Panc1 (cell line): ENCODE results near the gene TAOK3. TPM values are rescaled to one million over a fixed set of nuclear protein-coding genes. Genes with fewer than 3 reads are reported as not detected.
A peak's percentile ranks its signal among the peaks of the same experiment; 100 is the strongest.

Experiments
- ATAC-seq: fragments of 200-7000 bp; cut with Tn5 transposase; 2 replicates; pipeline ENCODE4 v1.9.1; 2020; ENCODE audit warnings: mild to moderate bottlenecking, moderate library complexity
- BruUV-seq: library from RNA; stranded (reverse); fragments of 400-500 nt; replicated peaks from 2 replicates; lab custom pipeline; 2021; lab: Mats Ljungman, UMichigan
- CTCF ChIA-PET: fragments of 300-600 bp; sonication (Branson Sonifier 250); formaldehyde crosslinking; loops from one replicate; lab custom pipeline; 2022; ENCODE audit warnings: antibody characterized with exemption; lab: Charles Lee
- POLR2A ChIA-PET: fragments of 300-600 bp; sonication (Branson Sonifier 250); formaldehyde crosslinking; loops from one replicate; lab custom pipeline; 2022; ENCODE audit warnings: antibody characterized with exemption; lab: Charles Lee
- DNase-seq: peaks from one replicate; pipeline ENCODE4 v3.0.0-alpha.2; 2010; ENCODE audit warnings: low read depth, low spot score
- H3K27ac ChIP-seq: 2 replicates; pipeline ENCODE4 v1.5.1; 2011; ENCODE audit warnings: mild to moderate bottlenecking, low read length, inconsistent platforms
- H3K27me3 ChIP-seq: fragments of 200-500 bp; sonication (Bioruptor generic); 2 replicates; pipeline ENCODE4 v1.6.0; 2014; ENCODE audit warnings: low read length, inconsistent platforms; ENCODE audit not compliant: control insufficient read depth, insufficient read depth
- H3K36me3 ChIP-seq: fragments of 200-500 bp; sonication (Bioruptor generic); 2 replicates; pipeline ENCODE4 v1.5.1; 2014; ENCODE audit warnings: inconsistent platforms, mild to moderate bottlenecking, low read length, moderate library complexity; ENCODE audit not compliant: control insufficient read depth, insufficient read depth
- H3K4me1 ChIP-seq: 2 replicates; pipeline ENCODE4 v1.5.1; 2011; ENCODE audit warnings: inconsistent platforms, mild to moderate bottlenecking, low read length, moderate library complexity; ENCODE audit not compliant: control insufficient read depth, insufficient read depth
- H3K4me3 ChIP-seq, 2 experiments: 2 replicates each; pipeline ENCODE4 v1.5.1; 2011 to 2012; ENCODE audit warnings: low read depth in 2 of 2, low read length in 2 of 2, mild to moderate bottlenecking in 2 of 2, inconsistent platforms in 1 of 2, moderate library complexity in 1 of 2
- H3K9me3 ChIP-seq: fragments of 200-500 bp; sonication (Bioruptor generic); 2 replicates; pipeline ENCODE4 v1.5.1; 2014; ENCODE audit warnings: low read depth, mild to moderate bottlenecking, inconsistent platforms, low read length, moderate library complexity; ENCODE audit not compliant: control insufficient read depth, insufficient read depth
- CTCF ChIP-seq: fragments of 450-650 bp; IDR thresholded peaks from 2 replicates; pipeline ENCODE4 v1.5.1; 2017; ENCODE audit warnings: mild to moderate bottlenecking
- POLR2AphosphoS5 ChIP-seq: IDR thresholded peaks from 2 replicates; pipeline ENCODE4 v1.6.1; 2012; ENCODE audit warnings: mild to moderate bottlenecking, low read depth, low read length, moderate library complexity
- REST ChIP-seq, 2 experiments: IDR thresholded peaks; 2 replicates each; pipeline ENCODE4 v1.6.1; 2011 to 2012; ENCODE audit warnings: low read depth in 2 of 2, control low read depth in 1 of 2, low read length in 1 of 2, mild to moderate bottlenecking in 1 of 2, moderate library complexity in 1 of 2; ENCODE audit not compliant: insufficient read depth in 1 of 2
- SIN3A ChIP-seq: IDR thresholded peaks from 2 replicates; pipeline ENCODE4 v1.6.1; 2012; ENCODE audit warnings: low read depth, mild to moderate bottlenecking, low read length, moderate library complexity, borderline replicate concordance; ENCODE audit not compliant: insufficient read depth
- TCF7L2 ChIP-seq: IDR thresholded peaks from 2 replicates; pipeline ENCODE4 v1.6.1; 2011; ENCODE audit warnings: mild to moderate bottlenecking, low read depth, low read length, inconsistent platforms
- in situ Hi-C: cut with HindIII; loops from 2 replicates; pipeline ENCODE4 v1.10.0; 2016; ENCODE audit warnings: low sequenced_read_pairs, low pct_unique_long_range_greater_than_20kb
- intact Hi-C: fragments of 100-400 bp; cut with micrococcal nuclease; formaldehyde crosslinking; loops from one replicate; pipeline ENCODE4 v1.10.0; 2022; ENCODE audit not compliant: unreplicated experiment
- total RNA-seq: library from RNA; stranded (reverse); gene quantifications from one replicate; pipeline ENCODE4 v1.2.1, GENCODE V29; 2021; ENCODE audit not compliant: unreplicated experiment

Gene TAOK3
- total RNA-seq, 1 experiment from 2014 or later: 30.5 TPM

GRCh38 chr12:118317729-118318128 lies 55.0 kb downstream of the TAOK3 start:
- BruUV-seq: no TSS peak
- CTCF ChIA-PET: interaction anchor here (0.5 to 0.6 kb wide), 2 partner anchors 103 to 454 kb away, joined by 4 to 5 read pairs; no protein-coding TSS in a partner anchor
- in situ Hi-C loops: no loop called here
- DNase-seq (no peak), ATAC-seq (no peak)
- Histone ChIP-seq H3K4me3 (no peak overlapping the region), H3K9me3 (no peaks in the 10 kb centered on the region), H3K27me3 (no peaks in the 10 kb centered on the region), H3K36me3 (no peaks in the 10 kb centered on the region), H3K27ac (no peak overlapping the region), H3K4me1 (no peaks in the 10 kb centered on the region)
- TF ChIP-seq CTCF (no peak), SIN3A (no peak), REST (IDR thresholded peaks at IDR 0.05; ENCODE audit: insufficient read depth in 1 of 2, low read depth in 2 of 2, low read length in 1 of 2) (no peak), POLR2AphosphoS5 (no peak), TCF7L2 (no peak)
- POLR2A ChIA-PET: no interaction called here
- intact Hi-C loops: no loop called here

GRCh38 chr12:118315821-118316220 lies 56.9 kb downstream of the TAOK3 start:
- Histone ChIP-seq H3K27me3 (no peaks in the 10 kb centered on the region), H3K9me3 (no peaks in the 10 kb centered on the region), H3K36me3 (no peaks in the 10 kb centered on the region), H3K4me3 (no peak overlapping the region), H3K4me1 (no peaks in the 10 kb centered on the region), H3K27ac (no peak overlapping the region)
- TSS peak; percentile 39 for BruUV-seq
- no peak for TF ChIP-seq SIN3A
- TF ChIP-seq POLR2AphosphoS5: no peak
- in situ Hi-C loops: no loop called here
- ATAC-seq: no peak
- intact Hi-C loops: no loop called here
- DNase-seq: no peak
- CTCF ChIA-PET: no interaction called here
- POLR2A ChIA-PET: no interaction called here

GRCh38 chr12:118312578-118312977 lies 60.1 kb downstream of the TAOK3 start:
- no peak overlapping the region for H3K27ac ChIP-seq
- DNase-seq: no peak

More at GRCh38 chr12:118312578-118312977, 60.1 kb downstream of the TAOK3 start:
- Histone ChIP-seq H3K4me3 (no peak overlapping the region), H3K9me3 (no peaks in the 10 kb centered on the region), H3K27me3 (no peaks in the 10 kb centered on the region), H3K4me1 (0 out of 2 replicates have a peak, but pooled peaks cover 4% of the 10 kb centered on the region), H3K36me3 (no peaks in the 10 kb centered on the region)
- intact Hi-C loops: no loop called here
- ATAC-seq: no peak
- BruUV-seq: no TSS peak
- in situ Hi-C loops: no loop called here
- ChIA-PET POLR2A (no interaction called here), CTCF (no interaction called here)
- no peak for TF ChIP-seq SIN3A
- no peak for TF ChIP-seq POLR2AphosphoS5
- no peak for TF ChIP-seq REST (IDR thresholded peaks at IDR 0.05; ENCODE audit: insufficient read depth in 1 of 2, low read depth in 2 of 2, low read length in 1 of 2)
- TF ChIP-seq TCF7L2: no peak
- TF ChIP-seq CTCF: no peak
